ENCODE data around the gene ZNF532.
"Not testable (repeated sequence)": the region's sequence is repeated elsewhere in the genome, so short reads cannot be mapped to it uniquely, and the experiment has no call there.

Gene ZNF532

DNA sequence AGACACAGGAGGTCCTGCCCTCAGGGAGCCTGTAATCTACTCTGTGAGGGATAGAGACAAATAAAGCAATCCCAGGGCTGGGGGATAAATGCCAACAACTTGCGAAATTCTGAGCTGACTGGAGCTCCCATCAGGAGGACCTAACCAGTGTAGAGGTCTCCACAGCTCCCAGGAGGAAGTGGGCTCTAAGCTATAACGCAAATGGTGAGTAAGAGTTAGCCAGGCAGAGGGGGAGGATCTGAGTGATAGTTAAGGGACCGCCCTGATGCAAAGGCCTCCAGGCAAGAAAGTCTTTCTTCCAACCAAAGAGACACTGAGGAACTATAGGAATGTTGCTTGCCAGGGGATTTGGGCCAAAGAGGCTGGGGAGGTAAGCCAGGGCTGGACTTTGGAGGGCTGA is 16.0 kb upstream of the ZNF532 start:
- DNase-seq: peak; percentile 93

DNA sequence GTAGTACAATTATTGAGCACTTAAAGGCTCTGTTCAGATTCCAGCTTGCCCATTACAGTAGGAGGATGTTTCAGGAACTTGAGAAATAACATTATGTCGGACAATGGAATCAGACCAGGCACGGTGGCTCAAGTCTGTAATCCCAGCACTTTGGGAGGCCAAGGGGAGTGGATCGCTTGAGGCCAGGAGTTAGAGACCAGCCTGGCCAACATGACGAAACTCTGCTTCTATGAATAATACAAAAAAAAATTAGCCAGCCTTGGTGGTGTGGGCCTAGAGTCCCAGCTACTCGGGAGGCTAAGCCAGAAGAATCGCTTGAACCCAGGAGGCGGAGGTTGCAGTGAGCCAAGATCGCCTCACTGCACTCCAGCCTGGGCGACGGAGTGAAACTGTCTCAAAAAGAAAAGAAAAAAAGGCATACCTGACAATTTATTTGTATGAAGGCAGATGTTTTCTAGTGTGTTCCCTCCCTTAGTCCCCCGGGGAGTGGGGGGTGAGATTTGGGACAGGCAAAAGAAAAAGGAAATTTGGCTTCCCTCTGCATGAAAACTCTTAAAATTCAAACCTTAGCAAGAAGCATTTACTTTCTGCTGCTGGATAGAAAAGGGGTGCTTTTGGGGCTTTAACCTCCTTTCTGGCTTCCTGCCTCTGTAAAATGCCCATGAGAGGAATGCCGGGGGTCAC is 13.7 kb upstream of the ZNF532 start:
- DNase-seq: no peak

DNA sequence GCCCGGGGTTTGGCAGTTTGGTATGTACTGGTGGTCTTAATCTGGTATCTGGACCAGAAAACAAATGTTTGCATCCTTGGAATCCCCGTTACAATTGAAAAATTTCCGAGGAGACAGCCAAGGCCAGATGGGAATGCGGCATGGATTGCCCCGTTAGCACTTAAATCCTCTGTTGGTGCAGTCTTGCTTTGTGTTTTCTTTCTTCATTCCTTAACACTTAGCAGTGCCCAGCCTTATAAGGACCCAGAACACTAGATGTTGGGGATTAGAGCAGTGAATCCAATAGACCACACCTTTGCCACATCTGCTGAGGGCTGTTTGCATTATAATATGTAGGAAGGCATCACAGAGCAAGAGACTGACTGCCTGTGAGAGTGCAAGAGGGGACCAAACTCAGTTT is 12.8 kb upstream of the ZNF532 start:
- DNase-seq: no peak

DNA sequence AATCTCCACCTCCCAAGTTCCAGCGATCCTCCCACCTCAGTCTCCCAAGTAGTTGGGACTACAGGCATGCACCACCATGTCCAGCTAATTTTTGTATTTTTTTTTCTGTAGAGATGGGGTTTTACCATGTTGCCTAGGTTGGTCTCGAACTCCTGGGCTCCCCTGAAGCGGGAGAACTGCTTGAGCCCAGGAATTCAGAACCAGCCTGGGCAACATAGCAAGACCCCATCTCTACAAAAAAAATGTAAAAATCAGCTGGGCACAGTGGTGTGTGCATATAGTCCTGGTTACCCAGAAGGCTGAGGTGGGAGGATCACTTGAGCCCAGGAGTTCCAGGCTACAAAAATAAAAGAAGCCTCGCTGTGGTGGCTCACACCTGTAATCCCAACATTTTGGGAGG is 12.0 kb upstream of the ZNF532 start:
- no peak for DNase-seq

DNA sequence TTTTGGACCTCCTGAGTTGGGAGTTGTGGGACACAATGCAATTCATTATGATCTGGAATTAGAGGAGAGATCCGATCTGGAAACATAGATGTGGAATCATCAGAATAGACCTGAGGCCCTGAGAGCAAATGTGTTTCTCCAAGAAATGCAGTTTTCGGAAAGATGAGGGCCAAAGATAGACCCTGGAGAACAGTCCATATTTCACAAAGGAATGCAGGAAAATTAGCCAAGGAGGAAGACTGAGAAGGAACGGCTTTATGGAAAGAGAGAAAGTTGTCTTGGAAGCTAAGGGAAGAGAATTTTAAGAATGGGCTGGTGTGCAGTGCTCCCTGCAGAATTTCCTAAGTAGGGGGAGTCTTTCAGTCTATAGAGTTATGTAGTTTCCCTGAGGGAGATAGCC is 11.1 kb upstream of the ZNF532 start:
- no peak for DNase-seq

DNA sequence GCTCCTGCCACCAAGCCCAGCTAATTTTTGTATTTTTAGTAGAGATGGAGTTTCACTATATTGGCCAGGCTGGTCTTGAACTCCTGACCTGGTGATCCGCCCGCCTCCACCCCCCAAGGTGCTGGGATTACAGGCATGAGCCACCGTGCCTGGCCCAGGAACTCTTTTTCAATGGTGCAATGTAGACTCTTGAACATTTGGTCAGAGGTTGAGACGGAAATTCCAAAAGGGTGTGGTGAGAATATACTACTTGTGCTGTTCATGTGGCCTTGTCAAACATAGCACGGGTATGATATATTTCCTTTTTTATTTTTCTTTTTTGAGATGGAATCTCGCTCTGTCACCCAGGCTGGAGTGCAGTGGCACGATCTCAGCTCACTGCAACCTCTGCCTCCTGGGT is 9.2 kb upstream of the ZNF532 start:
- not testable (repeated sequence) for DNase-seq

DNA sequence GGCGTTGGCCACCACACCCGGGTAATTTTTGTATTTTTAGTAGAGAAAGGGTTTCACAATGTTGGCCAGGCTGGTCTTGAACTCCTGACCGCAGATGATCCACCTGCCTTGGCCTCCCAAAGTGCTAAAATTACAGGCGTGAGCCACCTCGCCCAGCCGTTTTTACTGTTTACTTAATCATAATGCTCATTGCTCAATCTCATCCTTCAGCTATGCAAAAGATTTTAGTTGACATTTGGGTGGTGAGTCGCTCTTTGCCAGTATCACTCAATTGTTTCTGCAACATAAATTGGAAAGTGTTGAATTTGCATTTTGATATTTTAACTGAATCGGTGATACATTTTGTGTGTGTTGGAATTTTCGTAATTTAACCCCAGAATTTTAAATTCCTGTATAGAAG is 7.8 kb upstream of the ZNF532 start:
- peak; percentile 83 for DNase-seq

DNA sequence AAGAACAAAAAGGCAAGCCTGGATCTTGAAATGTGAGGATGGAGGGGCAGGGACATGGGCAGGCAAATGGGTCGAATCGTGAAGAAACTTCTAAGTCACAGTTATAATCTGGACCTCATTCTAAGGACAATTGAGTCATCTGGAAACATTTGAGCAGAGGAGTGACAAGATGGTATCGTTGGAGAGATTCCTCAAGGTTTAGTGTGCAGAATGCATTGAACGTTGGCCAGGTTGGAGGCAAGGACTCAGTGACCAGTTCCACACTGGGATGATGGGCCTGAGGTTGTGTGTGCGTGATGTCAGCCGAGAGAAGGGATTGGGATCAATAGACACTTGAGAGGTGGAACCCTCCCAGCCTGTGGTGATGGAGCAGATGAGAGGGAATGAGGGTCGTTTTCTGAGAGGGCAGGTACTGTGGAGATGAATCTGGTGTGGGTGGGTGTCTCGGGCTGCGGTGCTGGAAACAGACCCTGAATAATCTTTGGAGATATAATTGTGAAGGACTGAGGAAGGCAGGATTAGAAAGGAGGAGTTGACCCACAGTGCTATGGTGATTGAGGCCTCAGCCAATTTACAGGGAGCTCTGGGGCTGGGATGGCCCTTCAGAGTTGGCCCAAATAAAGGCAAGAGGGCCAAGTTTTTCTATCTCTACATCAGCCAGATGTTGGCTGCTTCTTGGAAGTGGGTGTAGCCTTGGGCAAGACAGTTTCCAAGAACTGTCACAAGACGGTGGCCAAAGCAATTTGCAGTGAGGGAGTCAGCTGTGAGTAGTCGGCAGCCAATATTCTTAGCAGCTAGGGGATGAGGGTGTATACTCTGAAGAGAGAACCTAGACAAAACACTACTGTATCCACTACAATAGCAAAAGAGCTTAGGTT is 5.8 kb upstream of the ZNF532 start:
- DNase-seq: peak; percentile 82

DNA sequence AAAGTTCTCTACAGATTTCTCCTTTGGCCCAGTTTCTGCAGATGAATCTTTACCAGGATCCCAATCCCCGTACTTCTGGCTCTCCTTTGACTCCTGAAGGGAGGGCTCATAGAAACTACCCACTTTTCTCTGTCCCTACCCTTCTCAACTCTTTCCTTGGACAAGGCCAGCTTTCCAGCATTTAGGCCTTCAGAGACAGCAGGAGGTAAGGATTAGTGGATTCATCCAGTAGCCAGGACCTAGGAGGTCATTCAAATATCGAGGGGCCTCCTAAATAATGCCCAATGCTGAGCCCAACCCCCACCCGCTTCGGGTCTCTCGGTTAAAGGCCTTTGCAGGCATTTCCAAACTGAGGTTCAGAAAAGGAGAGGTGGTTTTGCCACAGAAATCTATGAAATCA is 4.8 kb upstream of the ZNF532 start:
- no peak for DNase-seq

DNA sequence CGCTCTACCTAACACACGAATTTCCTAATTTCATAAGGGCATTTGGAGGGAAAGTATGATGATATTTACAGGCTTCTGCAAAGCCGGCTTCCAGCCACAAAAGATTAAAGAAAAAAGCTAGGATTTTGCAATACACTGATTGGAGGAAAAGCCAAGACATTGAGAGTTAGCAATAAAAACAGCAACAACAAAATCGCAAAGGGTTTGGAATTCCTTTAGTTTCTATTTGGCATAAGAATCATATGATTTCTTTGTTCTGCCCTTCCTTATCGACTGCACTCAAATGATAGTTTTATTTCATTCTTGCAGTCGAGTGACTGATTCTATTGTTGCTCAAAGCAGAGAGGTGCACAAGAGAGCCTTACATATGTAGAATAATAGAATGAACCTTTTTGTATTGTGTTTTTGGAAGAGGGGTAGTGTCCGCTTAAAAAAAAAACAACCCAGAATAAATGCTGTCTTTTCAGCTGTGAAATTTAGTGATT is 3.9 kb upstream of the ZNF532 start:
- no peak for DNase-seq

DNA sequence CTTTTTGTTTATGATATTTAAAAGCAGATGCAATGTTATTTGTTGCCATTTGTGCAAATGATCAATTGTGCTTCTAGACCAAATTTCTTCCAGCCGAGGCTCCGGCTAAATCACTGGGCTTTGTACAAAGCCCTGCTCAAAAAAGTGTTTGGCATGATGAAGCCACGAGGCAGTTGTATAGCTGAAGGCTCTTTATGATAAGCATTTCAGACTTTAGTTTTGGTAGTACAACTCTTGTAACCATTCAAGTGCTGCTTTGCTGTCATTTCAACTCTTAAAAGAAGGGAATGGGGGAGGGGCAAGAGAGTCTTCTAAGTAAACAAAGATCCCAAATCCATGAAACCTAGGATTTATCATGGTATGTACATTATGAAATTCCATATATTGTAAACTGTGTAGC is 3.3 kb upstream of the ZNF532 start:
- DNase-seq: no peak

DNA sequence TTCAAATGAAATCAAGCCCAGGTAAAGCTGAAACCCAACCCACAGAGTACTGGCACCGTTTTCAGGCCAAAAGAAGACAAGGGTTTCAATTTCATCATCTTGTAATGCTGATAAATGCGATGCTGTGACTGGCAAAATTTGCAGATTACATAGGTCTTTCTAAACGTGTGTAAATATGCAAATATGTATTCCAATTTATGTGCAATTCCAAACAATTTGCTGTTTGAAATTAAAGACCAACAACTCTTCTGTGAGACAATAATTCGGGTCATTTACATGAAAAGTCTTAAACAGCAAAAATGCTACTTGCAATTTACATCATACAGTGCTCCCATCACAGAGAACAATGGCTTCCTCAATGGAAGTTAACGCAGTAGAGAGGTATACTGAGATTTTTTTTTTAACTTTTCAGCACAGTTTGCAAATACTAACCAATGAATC is 2.8 kb upstream of the ZNF532 start:
- DNase-seq: no peak

DNA sequence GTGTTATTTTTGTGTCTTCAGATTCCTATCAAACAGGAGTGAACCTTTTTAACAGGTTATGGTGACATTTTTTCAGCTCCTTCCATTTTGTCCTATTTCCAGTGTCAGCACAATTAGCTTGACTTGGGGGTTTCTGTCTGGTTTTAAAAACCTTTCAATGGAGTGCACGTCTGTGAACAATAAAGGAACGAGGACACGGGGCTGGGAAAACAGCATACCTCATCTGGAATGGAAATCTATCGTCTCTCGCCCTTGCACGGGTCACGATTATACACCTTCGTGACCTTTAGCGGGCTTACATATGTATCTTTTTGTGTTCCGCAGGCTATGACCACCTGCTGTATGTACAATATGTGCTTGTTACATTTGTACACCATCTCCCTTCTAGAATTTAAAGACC is 2.3 kb upstream of the ZNF532 start:
- DNase-seq: no peak

DNA sequence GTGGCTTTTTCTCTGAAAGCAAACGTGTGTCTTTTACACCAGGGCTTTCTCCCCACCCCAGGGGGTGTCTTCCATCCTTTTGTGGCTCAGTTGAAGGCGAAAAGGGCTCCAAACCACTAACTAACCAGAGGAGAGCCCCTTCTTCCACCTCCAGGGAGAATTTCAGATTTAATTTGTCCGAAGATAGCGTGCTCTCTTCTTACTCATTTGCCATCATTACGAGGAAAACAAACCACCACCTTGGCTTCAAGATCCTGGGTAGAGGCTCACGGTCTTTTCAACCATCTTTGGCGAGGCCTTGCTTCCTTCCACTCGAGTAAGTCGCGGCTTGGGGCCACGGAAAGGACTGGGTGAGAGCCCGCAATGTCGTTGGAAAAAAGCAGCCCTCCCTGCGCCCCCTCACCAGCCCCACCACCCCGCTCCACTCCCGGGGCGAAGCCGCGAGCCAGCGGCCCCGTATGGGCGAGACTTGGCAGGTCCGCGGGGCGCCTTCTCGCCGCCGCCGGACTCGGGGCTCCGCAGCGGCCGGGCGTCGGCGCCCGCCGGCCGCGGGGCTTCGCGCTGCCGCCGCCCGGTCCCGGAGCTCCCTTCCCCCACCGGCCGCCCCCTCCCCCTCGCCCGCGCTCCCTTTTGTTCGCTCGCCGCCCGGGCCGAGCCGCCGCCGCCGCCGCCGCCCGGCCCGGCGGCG is 1.7 kb upstream of the ZNF532 start:
- DNase-seq: no peak

DNA sequence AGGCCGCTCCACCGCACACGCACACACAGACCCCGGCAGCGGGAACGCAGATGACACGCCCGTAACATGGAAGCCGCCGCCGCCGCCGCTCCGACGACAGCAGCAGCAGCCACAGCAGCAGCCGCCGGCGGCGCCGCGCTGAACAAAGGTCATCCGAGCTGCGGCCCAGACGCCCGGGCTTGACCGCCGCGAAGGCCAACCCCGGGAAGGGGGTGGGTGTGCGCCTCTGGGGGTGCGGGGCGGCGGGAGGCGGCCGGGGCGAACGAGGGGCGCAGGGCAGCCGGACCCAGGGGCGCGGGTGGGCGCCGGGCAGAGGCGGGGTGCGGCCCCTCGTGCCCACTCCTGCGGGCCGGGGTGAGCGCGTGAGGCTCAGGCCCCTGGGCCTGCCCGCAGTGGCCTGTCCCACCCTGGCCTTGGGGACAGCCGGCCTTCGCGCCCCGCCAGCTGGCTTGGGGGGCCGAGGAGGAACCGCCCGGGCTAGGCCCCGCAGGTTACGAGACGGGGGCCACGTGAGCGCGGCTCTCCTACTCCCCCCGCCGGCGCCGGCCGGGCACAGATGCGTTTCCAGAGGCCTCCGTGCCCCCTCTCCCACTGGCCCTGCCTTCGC is 1.0 kb upstream of the ZNF532 start:
- DNase-seq: no peak

DNA sequence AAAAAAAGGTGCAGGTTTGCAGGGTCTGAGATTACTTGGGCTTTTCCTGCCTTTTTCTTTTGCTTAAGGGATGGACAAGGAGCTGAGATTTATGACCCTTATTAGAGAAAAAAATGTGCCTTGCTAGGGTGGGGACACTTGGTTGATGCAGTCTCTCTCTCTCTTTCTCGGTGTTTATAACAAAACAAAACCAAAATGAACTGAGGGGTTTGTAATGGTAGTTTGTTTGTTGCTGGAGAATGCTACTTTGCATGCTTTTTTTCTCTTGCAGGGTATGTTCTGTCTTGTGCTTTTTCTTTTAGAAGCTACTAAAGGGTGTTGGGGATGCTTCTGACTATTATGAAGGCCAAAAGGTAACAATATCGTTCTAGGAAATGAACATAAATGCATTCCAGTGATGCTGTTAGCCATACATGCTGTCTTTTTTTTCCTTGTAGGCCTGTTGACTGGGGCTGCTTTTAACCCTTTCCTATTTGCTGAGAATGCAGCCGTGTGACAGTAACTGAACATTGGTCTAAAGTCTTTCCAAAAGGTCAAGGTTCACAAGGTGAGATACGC is 435 bp downstream of the ZNF532 start:
- no peak for DNase-seq

DNA sequence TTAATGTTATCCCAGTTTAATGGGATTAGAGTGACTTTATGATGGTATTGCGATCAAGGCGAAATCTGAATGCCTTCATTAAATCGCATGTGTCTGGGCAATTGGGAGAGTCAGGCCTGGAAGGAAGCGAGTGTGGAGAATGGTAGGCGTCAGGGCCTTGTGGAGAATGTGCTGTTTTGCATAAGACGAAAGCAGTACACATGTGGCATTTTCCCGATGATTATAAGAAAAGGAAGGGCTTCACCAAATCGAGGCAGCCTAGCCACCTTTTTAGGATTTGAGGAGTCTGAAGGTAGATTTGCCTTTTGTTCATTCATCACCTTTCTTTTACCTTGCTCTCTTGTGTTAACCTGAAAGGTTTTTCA is 1.0 kb downstream of the ZNF532 start:
- no peak for DNase-seq

DNA sequence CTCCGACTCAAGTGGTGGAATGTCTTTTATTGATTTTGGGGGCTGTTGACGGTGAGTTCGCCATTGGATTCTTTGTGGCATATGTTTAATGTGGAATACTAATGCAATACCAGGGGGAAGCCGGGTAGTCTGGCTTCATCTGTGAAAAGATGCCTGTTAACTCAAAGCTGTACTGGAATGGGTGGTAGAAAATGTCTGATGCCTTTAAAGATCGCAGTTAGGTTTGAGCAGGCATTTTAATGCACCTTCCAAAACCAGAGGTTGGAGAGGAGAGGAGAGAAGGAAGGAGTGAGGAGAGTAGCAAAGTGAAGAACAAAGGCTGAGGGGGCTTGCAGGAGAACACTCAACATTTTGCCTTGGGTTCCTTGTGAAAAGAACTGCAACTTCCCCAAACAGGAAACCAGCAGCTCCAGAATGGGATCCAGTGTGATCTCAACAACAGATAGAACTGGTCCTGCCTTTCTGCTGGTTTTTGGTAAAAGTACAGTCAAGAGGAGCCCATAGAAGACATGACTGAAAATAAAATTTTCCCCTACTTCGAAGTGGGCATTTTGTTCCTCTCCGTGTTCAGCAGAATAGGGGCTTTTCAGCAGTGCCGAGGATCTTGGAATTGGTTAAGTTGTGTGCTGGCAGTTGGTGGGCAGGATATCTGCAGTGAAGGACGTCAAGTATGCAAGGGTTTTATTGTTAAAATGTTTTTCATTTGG is 1.5 kb downstream of the ZNF532 start:
- DNase-seq: no peak

DNA sequence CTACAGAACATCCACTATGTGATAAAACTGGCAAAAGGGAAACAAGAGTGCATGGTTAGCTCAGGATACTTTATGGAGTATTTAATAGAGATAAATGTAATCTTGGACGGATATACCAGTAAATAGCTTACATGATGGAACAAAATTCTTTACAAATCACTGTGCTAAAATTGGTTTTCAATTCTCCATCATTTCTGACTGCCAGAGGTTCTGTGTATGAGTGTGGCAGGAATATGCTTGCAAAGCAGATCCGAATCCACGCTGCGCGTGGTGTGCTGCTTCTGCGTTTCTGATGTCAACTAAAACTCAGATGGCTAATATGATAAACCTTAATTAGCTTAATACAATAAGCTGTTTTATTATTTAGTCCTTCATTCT is 2.1 kb downstream of the ZNF532 start:
- no peak for DNase-seq

DNA sequence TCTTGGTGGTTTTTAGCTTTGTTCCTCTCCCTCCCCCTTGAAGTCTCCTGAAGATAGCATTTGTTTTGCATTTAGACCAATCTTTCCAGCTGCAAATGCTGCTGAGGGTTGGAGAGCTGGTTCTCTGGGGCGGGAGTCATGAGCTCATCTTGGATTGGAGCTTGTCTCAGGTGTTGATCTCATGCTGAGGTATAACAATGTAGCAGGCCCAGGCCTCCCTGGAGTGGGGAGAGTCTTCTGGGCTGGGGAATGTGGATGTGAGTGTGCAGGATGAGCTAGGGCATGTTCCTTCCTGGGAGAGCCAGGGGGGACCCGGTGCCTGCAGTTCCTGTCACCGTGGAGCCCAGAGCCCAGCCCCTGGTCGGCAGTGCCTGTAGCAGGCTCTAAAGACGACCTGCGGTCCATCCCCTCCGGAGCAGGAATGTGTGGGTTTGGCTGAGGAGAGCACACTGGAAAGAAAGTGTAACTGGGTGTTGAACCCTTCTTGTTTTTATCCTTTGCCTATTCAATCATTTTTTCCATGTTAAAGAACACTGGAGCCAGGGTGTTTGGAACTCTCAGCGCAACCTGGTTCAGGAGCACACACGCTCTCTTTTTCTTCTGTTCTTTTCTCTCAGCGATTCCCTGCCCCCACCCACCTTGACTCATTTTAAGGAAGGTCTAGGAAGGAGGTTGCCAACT is 2.7 kb downstream of the ZNF532 start:
- DNase-seq: no peak

DNA sequence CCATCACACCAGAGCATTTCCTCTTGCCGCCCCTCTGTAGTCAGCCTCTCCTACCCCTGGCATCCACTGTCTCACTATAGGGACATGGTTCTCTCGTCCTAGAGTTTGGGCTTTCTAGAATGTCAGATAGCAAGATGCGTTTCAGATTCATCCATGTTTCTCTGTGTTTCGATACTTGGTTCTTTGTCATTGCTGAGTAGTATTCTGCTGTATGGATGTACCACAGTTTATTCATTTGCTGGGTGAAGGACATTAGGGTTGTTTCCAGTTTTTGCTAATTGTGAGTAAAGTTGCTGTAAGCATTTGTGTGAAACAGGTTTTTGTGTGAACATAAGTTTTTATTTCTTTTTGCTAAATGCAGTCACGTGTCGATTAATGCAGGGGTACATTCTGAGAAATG is 3.8 kb downstream of the ZNF532 start:
- no peak for DNase-seq

DNA sequence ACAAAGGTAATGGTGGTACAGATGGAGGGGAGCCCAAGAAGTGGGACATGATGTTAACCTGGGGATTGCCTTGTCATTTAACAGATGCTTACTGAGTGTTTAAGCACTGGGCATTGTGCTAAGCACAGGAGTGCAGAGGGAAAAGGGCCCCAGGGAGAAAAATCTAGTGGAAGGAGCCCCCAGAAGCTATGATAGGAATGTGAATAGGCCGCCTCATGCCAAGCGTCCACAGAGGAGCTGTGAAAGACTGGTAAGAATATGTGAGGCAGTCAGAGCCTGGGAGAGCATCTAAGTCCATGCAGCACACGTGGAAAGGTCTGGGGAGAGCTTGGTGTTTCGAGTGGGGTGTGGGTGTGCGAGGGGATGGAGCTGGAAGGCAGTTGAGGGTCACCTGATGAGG is 5.5 kb downstream of the ZNF532 start:
- no peak for DNase-seq
